Measurements from ENCODE around the gene IGFBP2. TPM values are rescaled to one million over a fixed set of nuclear protein-coding genes. Genes with fewer than 3 reads are reported as not detected.

The IGFBP2 gene
- polyA plus RNA-seq, 1 of the 3 experiments (the other 2 are of a cell fraction): 695 TPM

DNA sequence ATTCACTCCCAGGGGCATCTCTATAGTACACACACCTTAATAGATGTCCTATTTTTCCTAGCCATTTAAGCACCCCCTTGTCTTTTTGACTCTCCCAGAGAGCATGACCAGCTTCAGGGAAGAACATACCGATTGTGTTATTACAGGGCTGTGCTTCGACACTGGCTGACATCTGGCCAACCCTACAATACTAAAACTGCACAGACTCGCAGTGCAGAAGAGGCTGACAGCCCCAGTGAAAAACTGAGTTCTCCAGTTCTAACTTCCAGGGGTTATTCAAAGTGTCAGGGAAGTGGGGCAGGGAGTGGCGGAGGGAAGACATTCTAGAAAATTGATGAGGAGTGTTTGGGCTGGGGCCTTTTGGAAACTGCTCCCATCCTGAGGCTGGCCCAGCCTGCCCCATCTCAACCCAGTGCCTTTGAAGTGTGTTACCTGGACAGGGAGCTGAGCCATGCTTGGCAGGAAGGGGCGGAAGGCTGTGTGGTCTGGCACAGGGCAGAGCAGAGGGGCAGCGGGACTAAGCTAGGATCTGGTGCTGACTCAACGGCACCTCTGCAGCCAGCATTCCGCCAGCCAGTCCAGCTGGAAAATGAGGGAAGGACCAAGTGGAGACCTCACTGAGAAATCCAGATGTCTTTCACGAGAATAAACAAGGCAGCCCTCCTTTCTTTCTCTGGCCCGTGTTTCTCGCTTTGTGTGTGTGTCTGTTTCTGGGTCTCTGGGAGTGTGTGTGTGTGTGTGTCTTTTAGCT lies 77.5 kb downstream of the IGFBP2 start:
- no peaks in the 10 kb centered on the region for H4K20me1 ChIP-seq (ENCODE audit: insufficient read depth)
- ChIA-PET CTCF (interaction anchor here (0.6 to 1.2 kb wide), 5 partner anchors 13 to 800 kb away, joined by 3 read pairs; no protein-coding TSS in a partner anchor), POLR2A (no interaction called here)
- no peak overlapping the region for H3K27ac ChIP-seq (ENCODE audit: low read depth in 2 of 2, low read length in 1 of 2)
- WGBS (ENCODE audit: low lambda C conversion rate): 66% methylated on average over 10 of the region's 11 CpGs
- H3K36me3 ChIP-seq (replicated peaks in 1 of 2; ENCODE audit: control insufficient read depth in 1 of 2, insufficient read depth in 2 of 2, low read length in 1 of 2): no peaks in the 10 kb centered on the region
- no peaks in the 10 kb centered on the region for H3K79me2 ChIP-seq (ENCODE audit: insufficient read depth)
- H3K4me2 ChIP-seq: no peak overlapping the region
- no peak overlapping the region for H3K4me3 ChIP-seq (ENCODE audit: low read depth in 2 of 2, low read length in 1 of 2)
- no peaks in the 10 kb centered on the region for H3K9me3 ChIP-seq
- no peak overlapping the region for H3K9ac ChIP-seq
- H3K27me3 ChIP-seq (ENCODE audit: insufficient read depth): no peaks in the 10 kb centered on the region
- H3K4me1 ChIP-seq (ENCODE audit: control insufficient read depth in 1 of 2, insufficient read depth in 2 of 2, low read depth in 1 of 2, low read length in 1 of 2): peaks cover 12 to 14% of the 10 kb centered on the region in 2 experiments; a peak in 3 of 4 replicates
- H3K9me2 ChIP-seq: no peaks in the 10 kb centered on the region
- no peak for TF ChIP-seq ELF1 (IDR thresholded peaks at IDR 0.05)
- TF ChIP-seq GATA2 (CRISPR knock-in tag; IDR thresholded peaks at IDR 0.05): no peak
- TF ChIP-seq YY1 (IDR thresholded peaks at IDR 0.05; ENCODE audit: low read depth): no peak
- no peak for TF ChIP-seq RAD21 (IDR thresholded peaks at IDR 0.05; ENCODE audit: low read length)
- TF ChIP-seq MEF2A (IDR thresholded peaks at IDR 0.05; ENCODE audit: borderline replicate concordance, low read depth): no peak
- no peak for TF ChIP-seq JUND (IDR thresholded peaks at IDR 0.05)
- TF ChIP-seq TCF12 (IDR thresholded peaks at IDR 0.05): peak; percentile 20; the same call in 1 of the 2 replicates
- TF ChIP-seq EP300 (IDR thresholded peaks at IDR 0.05; ENCODE audit: borderline replicate concordance in 1 of 2, low read depth in 1 of 2, low read length in 1 of 2): no peak
- TF ChIP-seq RCOR1 (IDR thresholded peaks at IDR 0.05; ENCODE audit: low read length): no peak
- TF ChIP-seq, protein P1, sequence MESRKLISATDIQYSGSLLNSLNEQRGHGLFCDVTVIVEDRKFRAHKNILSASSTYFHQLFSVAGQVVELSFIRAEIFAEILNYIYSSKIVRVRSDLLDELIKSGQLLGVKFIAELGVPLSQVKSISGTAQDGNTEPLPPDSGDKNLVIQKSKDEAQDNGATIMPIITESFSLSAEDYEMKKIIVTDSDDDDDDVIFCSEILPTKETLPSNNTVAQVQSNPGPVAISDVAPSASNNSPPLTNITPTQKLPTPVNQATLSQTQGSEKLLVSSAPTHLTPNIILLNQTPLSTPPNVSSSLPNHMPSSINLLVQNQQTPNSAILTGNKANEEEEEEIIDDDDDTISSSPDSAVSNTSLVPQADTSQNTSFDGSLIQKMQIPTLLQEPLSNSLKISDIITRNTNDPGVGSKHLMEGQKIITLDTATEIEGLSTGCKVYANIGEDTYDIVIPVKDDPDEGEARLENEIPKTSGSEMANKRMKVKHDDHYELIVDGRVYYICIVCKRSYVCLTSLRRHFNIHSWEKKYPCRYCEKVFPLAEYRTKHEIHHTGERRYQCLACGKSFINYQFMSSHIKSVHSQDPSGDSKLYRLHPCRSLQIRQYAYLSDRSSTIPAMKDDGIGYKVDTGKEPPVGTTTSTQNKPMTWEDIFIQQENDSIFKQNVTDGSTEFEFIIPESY (IDR thresholded peaks at IDR 0.05; ENCODE audit: borderline replicate concordance, low read depth): no peak
- no peak for TF ChIP-seq NFIC (IDR thresholded peaks at IDR 0.05; ENCODE audit: borderline replicate concordance)
- TF ChIP-seq GABPA (IDR thresholded peaks at IDR 0.05; ENCODE audit: low read depth): no peak
- 0 out of 2 replicates have a peak, but pooled peaks have one; percentile 3 for TF ChIP-seq FOSL2 (IDR thresholded peaks at IDR 0.05; ENCODE audit: borderline replicate concordance, low read depth)
- no peak overlapping the region for H2AFZ ChIP-seq (ENCODE audit: low read depth)
- DNase-seq: no peak
- H3F3A ChIP-seq (replicated peaks; ENCODE audit: insufficient read depth): peaks cover 4% of the 10 kb centered on the region

DNA sequence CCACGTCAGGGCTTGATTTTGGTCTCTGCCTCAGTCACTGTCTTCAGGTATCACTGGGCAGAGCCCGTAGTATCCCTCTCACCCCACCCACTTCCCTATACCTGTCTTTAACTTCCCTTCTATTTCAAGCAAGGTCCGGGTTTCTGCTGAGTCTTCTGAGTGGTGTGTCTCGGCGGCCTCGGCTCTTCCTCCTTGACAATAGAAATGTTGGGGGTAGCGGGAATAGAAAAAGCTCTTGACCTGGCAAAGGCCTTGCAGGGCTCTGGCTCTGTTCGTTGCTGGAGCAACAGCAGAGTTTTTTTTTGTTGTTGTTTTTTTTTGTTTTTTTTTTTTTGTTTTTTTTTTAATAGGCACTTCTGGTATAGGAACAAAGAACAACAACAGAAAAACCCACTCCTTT lies 78.1 kb downstream of the IGFBP2 start:
- H3K9me3 ChIP-seq: no peaks in the 10 kb centered on the region
- peaks cover 12 to 14% of the 10 kb centered on the region in 2 experiments; a peak in 3 of 4 replicates for H3K4me1 ChIP-seq (ENCODE audit: control insufficient read depth in 1 of 2, insufficient read depth in 2 of 2, low read depth in 1 of 2, low read length in 1 of 2)
- H3K4me2 ChIP-seq: no peak overlapping the region
- WGBS (ENCODE audit: low lambda C conversion rate): 85% methylated on average over 8 of the region's 8 CpGs
- H3K4me3 ChIP-seq (ENCODE audit: low read depth in 2 of 2, low read length in 1 of 2): no peak overlapping the region
- ChIA-PET POLR2A (no interaction called here), CTCF (interaction anchor here (0.6 kb wide), 1 partner anchor 13 kb away, joined by 3 read pairs; no protein-coding TSS in a partner anchor)
- H3K9me2 ChIP-seq: no peaks in the 10 kb centered on the region
- no peak overlapping the region for H3K9ac ChIP-seq
- H4K20me1 ChIP-seq (ENCODE audit: insufficient read depth): no peaks in the 10 kb centered on the region
- no peaks in the 10 kb centered on the region for H3K79me2 ChIP-seq (ENCODE audit: insufficient read depth)
- no peaks in the 10 kb centered on the region for H3K27me3 ChIP-seq (ENCODE audit: insufficient read depth)
- peaks cover 4% of the 10 kb centered on the region for H3F3A ChIP-seq (replicated peaks; ENCODE audit: insufficient read depth)
- no peaks in the 10 kb centered on the region for H3K36me3 ChIP-seq (replicated peaks in 1 of 2; ENCODE audit: control insufficient read depth in 1 of 2, insufficient read depth in 2 of 2, low read length in 1 of 2)
- H3K27ac ChIP-seq (ENCODE audit: low read depth in 2 of 2, low read length in 1 of 2): no peak overlapping the region
- no peak for DNase-seq
- H2AFZ ChIP-seq (ENCODE audit: low read depth): no peak overlapping the region
- TF ChIP-seq REST (IDR thresholded peaks at IDR 0.05; ENCODE audit: low read depth, low read length): no peak
- no peak for TF ChIP-seq EZH2phosphoT487 (IDR thresholded peaks at IDR 0.05; ENCODE audit: borderline replicate concordance, low read depth)
- TF ChIP-seq USF1 (IDR thresholded peaks at IDR 0.05; ENCODE audit: borderline replicate concordance, low read depth): no peak
- TF ChIP-seq TCF12 (IDR thresholded peaks at IDR 0.05): no peak
- TF ChIP-seq, protein P2, sequence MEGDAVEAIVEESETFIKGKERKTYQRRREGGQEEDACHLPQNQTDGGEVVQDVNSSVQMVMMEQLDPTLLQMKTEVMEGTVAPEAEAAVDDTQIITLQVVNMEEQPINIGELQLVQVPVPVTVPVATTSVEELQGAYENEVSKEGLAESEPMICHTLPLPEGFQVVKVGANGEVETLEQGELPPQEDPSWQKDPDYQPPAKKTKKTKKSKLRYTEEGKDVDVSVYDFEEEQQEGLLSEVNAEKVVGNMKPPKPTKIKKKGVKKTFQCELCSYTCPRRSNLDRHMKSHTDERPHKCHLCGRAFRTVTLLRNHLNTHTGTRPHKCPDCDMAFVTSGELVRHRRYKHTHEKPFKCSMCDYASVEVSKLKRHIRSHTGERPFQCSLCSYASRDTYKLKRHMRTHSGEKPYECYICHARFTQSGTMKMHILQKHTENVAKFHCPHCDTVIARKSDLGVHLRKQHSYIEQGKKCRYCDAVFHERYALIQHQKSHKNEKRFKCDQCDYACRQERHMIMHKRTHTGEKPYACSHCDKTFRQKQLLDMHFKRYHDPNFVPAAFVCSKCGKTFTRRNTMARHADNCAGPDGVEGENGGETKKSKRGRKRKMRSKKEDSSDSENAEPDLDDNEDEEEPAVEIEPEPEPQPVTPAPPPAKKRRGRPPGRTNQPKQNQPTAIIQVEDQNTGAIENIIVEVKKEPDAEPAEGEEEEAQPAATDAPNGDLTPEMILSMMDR (IDR thresholded peaks at IDR 0.05): no peak
- TF ChIP-seq NFIC (IDR thresholded peaks at IDR 0.05; ENCODE audit: borderline replicate concordance): no peak
- no peak for TF ChIP-seq GABPA (IDR thresholded peaks at IDR 0.05; ENCODE audit: low read depth)
- TF ChIP-seq, protein P3, sequence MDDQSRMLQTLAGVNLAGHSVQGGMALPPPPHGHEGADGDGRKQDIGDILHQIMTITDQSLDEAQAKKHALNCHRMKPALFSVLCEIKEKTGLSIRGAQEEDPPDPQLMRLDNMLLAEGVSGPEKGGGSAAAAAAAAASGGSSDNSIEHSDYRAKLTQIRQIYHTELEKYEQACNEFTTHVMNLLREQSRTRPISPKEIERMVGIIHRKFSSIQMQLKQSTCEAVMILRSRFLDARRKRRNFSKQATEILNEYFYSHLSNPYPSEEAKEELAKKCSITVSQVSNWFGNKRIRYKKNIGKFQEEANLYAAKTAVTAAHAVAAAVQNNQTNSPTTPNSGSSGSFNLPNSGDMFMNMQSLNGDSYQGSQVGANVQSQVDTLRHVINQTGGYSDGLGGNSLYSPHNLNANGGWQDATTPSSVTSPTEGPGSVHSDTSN (IDR thresholded peaks at IDR 0.05): no peak
